ENCODE results near the gene VAV3. TPM values are rescaled to one million over a fixed set of nuclear protein-coding genes. Genes with fewer than 3 reads are reported as not detected.

Gene VAV3
- total RNA-seq, 1 experiment from 2014 or later, result not detected

DNA sequence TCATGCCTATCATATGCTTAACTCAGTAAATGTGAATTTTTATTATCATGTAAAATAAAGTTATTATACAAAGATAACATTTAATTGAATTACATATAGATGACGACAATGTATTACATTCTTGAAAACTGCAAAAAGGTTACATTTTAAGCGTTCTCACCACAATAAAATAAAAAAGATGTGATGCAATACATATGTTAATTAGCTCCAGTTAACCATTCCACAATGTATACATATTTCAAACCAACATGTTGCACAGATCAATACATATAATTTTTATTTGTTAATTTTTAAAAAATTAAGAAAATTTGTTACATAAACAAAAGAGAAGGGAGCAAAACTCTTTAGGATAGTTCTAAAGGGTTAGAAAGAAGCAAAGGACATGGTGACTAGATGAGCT is 183.7 kb downstream of the VAV3 start:
- Histone ChIP-seq H2AFZ (ENCODE audit: low read depth, low read length, poor library complexity, severe bottlenecking) (no peak overlapping the region), H3K36me3 (ENCODE audit: control insufficient read depth in 1 of 2, insufficient read depth in 2 of 2, low read length in 2 of 2) (no peaks in the 10 kb centered on the region), H3K27ac (ENCODE audit: low read depth, low read length) (no peak overlapping the region), H3K27me3 (ENCODE audit: insufficient read depth, low read length) (peaks cover 10% of the 10 kb centered on the region; the same call in 1 of the 2 replicates), H3K9me2 (ENCODE audit: insufficient read depth) (no peaks in the 10 kb centered on the region), H3K4me3 (replicated peaks in 1 of 2; ENCODE audit: low read depth in 1 of 2, low read length in 2 of 2) (no peak overlapping the region), H3K9me3 (ENCODE audit: control insufficient read depth in 1 of 2, insufficient read depth in 1 of 2, low read depth in 1 of 2, low read length in 2 of 2) (no peaks in the 10 kb centered on the region), H4K20me1 (ENCODE audit: insufficient read depth) (no peaks in the 10 kb centered on the region), H3K9ac (ENCODE audit: low read length) (no peak overlapping the region), H3K4me2 (ENCODE audit: low read length) (no peak overlapping the region), H3K79me2 (ENCODE audit: insufficient read depth, low read length) (no peaks in the 10 kb centered on the region), H3K4me1 (ENCODE audit: control insufficient read depth in 1 of 2, insufficient read depth in 2 of 2, low read length in 2 of 2) (no peaks in the 10 kb centered on the region)
- BruUV-seq (replicated peaks), result no TSS peak
- CTCF ChIA-PET, result interaction anchor here (1.0 to 7.4 kb wide), 4 partner anchors 13 to 349 kb away, joined by 3 to 183 read pairs (median 6); no protein-coding TSS in a partner anchor
- ATAC-seq, result no peak
- intact Hi-C loops (cut with micrococcal nuclease), result loop anchor here (5.0 to 10.0 kb wide), 3 partner anchors 781 to 1616 kb away; partner anchors contain the start of genes EEIG2 and SORT1
- no peak for DNase-seq (ENCODE audit: low read depth, low spot score)
- no peak for TF ChIP-seq CBX3 (IDR thresholded peaks at IDR 0.05; ENCODE audit: low read depth)
- no peak for TF ChIP-seq EZH2 (IDR thresholded peaks at IDR 0.05)
- TF ChIP-seq SIN3A (IDR thresholded peaks at IDR 0.05; ENCODE audit: low read depth), result no peak
- TF ChIP-seq, protein P1, sequence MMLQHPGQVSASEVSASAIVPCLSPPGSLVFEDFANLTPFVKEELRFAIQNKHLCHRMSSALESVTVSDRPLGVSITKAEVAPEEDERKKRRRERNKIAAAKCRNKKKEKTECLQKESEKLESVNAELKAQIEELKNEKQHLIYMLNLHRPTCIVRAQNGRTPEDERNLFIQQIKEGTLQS (IDR thresholded peaks at IDR 0.05), result no peak
- TF ChIP-seq POLR2AphosphoS5 (IDR thresholded peaks at IDR 0.05; ENCODE audit: low read depth, low read length), result no peak
- TF ChIP-seq JUND (IDR thresholded peaks at IDR 0.05), result no peak
- no peak for TF ChIP-seq TCF7L2 (IDR thresholded peaks at IDR 0.05; ENCODE audit: borderline replicate concordance, extremely low read depth, insufficient read depth, insufficient read length)
- TF ChIP-seq, protein P2, sequence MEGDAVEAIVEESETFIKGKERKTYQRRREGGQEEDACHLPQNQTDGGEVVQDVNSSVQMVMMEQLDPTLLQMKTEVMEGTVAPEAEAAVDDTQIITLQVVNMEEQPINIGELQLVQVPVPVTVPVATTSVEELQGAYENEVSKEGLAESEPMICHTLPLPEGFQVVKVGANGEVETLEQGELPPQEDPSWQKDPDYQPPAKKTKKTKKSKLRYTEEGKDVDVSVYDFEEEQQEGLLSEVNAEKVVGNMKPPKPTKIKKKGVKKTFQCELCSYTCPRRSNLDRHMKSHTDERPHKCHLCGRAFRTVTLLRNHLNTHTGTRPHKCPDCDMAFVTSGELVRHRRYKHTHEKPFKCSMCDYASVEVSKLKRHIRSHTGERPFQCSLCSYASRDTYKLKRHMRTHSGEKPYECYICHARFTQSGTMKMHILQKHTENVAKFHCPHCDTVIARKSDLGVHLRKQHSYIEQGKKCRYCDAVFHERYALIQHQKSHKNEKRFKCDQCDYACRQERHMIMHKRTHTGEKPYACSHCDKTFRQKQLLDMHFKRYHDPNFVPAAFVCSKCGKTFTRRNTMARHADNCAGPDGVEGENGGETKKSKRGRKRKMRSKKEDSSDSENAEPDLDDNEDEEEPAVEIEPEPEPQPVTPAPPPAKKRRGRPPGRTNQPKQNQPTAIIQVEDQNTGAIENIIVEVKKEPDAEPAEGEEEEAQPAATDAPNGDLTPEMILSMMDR (IDR thresholded peaks at IDR 0.05 in 2 of 3, conservative IDR thresholded peaks at IDR 0.05 in 1 of 3; ENCODE audit: borderline replicate concordance in 1 of 3, insufficient read depth in 1 of 3, low read depth in 2 of 3, low read length in 2 of 3), result no peak
- TF ChIP-seq, protein P3, sequence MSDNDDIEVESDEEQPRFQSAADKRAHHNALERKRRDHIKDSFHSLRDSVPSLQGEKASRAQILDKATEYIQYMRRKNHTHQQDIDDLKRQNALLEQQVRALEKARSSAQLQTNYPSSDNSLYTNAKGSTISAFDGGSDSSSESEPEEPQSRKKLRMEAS (IDR thresholded peaks at IDR 0.05), result no peak
- TF ChIP-seq EGR1 (IDR thresholded peaks at IDR 0.05; ENCODE audit: low read depth), result no peak
- TF ChIP-seq, protein P4, sequence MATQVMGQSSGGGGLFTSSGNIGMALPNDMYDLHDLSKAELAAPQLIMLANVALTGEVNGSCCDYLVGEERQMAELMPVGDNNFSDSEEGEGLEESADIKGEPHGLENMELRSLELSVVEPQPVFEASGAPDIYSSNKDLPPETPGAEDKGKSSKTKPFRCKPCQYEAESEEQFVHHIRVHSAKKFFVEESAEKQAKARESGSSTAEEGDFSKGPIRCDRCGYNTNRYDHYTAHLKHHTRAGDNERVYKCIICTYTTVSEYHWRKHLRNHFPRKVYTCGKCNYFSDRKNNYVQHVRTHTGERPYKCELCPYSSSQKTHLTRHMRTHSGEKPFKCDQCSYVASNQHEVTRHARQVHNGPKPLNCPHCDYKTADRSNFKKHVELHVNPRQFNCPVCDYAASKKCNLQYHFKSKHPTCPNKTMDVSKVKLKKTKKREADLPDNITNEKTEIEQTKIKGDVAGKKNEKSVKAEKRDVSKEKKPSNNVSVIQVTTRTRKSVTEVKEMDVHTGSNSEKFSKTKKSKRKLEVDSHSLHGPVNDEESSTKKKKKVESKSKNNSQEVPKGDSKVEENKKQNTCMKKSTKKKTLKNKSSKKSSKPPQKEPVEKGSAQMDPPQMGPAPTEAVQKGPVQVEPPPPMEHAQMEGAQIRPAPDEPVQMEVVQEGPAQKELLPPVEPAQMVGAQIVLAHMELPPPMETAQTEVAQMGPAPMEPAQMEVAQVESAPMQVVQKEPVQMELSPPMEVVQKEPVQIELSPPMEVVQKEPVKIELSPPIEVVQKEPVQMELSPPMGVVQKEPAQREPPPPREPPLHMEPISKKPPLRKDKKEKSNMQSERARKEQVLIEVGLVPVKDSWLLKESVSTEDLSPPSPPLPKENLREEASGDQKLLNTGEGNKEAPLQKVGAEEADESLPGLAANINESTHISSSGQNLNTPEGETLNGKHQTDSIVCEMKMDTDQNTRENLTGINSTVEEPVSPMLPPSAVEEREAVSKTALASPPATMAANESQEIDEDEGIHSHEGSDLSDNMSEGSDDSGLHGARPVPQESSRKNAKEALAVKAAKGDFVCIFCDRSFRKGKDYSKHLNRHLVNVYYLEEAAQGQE (IDR thresholded peaks at IDR 0.05; ENCODE audit: low read depth), result no peak
- TF ChIP-seq SRF (IDR thresholded peaks at IDR 0.05; ENCODE audit: low read depth), result no peak
- TF ChIP-seq FOSL1 (IDR thresholded peaks at IDR 0.05; ENCODE audit: low read depth), result no peak
- POLR2A ChIA-PET, result no interaction called here
- RAD21 ChIA-PET (ENCODE audit: low non-redundant PET in 1 of 2, low total read pairs in 2 of 2, uncharacterized antibody in 2 of 2, unreplicated experiment in 2 of 2), result interaction anchor here (1.6 to 1.9 kb wide), 2 partner anchors 344 kb away, joined by 13 to 14 read pairs; no protein-coding TSS in a partner anchor
